ENCODE measurements around the gene ZNF846. TPM values are rescaled to one million over a fixed set of nuclear protein-coding genes. Genes with fewer than 3 reads are reported as not detected.

The ZNF846 gene
- total and polyA plus RNA-seq, 2 experiments from 2014 or later: 6.0 to 14.8 TPM

GRCh38 chr19:9752701-9753443, 15.7 kb downstream of the ZNF846 start:
- Histone ChIP-seq H3K79me2 (replicated peaks; ENCODE audit: insufficient read depth) (no peaks in the 10 kb centered on the region), H3K4me1 (ENCODE audit: insufficient read depth) (no peaks in the 10 kb centered on the region), H2AFZ (no peak overlapping the region), H3F3A (replicated peaks; ENCODE audit: low read depth) (no peaks in the 10 kb centered on the region), H3K4me2 (no peak overlapping the region), H3K36me3 (ENCODE audit: insufficient read depth) (peaks cover 17% of the 10 kb centered on the region), H3K27me3 (ENCODE audit: insufficient read depth) (no peaks in the 10 kb centered on the region), H3K27ac (ENCODE audit: low read depth) (no peak overlapping the region), H3K4me3 (no peak overlapping the region), H4K20me1 (replicated peaks; ENCODE audit: insufficient read depth) (no peaks in the 10 kb centered on the region), H3K9me2 (ENCODE audit: insufficient read depth) (no peaks in the 10 kb centered on the region)
- ATAC-seq (no peak), DNase-seq (ENCODE audit: low spot score) (no peak)
- TF ChIP-seq ZNF331 (CRISPR knock-in tag; IDR thresholded peaks at IDR 0.05; ENCODE audit: low read depth) (no peak), EZH2 (IDR thresholded peaks at IDR 0.05; ENCODE audit: low read depth, unreplicated experiment) (no peak), REST (IDR thresholded peaks at IDR 0.05; ENCODE audit: unreplicated experiment) (no peak), POLR2AphosphoS5 (IDR thresholded peaks at IDR 0.05; ENCODE audit: low read depth) (no peak), STAT1 (IDR thresholded peaks at IDR 0.05; ENCODE audit: unreplicated experiment) (no peak), JUNB (IDR thresholded peaks at IDR 0.05; ENCODE audit: unreplicated experiment) (no peak), ZNF462 (CRISPR knock-in tag; IDR thresholded peaks at IDR 0.05) (no peak), CREB1 (CRISPR knock-in tag; IDR thresholded peaks at IDR 0.05; ENCODE audit: low read depth) (no peak), NANOG (IDR thresholded peaks at IDR 0.05; ENCODE audit: borderline replicate concordance) (no peak), EZH2phosphoT487 (IDR thresholded peaks at IDR 0.05; ENCODE audit: unreplicated experiment) (no peak), ZNF114 (CRISPR knock-in tag; IDR thresholded peaks at IDR 0.05) (no peak)
- TF ChIP-seq, protein P1, sequence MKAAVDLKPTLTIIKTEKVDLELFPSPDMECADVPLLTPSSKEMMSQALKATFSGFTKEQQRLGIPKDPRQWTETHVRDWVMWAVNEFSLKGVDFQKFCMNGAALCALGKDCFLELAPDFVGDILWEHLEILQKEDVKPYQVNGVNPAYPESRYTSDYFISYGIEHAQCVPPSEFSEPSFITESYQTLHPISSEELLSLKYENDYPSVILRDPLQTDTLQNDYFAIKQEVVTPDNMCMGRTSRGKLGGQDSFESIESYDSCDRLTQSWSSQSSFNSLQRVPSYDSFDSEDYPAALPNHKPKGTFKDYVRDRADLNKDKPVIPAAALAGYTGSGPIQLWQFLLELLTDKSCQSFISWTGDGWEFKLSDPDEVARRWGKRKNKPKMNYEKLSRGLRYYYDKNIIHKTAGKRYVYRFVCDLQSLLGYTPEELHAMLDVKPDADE (IDR thresholded peaks at IDR 0.05): no peak
- TF ChIP-seq, protein P2, sequence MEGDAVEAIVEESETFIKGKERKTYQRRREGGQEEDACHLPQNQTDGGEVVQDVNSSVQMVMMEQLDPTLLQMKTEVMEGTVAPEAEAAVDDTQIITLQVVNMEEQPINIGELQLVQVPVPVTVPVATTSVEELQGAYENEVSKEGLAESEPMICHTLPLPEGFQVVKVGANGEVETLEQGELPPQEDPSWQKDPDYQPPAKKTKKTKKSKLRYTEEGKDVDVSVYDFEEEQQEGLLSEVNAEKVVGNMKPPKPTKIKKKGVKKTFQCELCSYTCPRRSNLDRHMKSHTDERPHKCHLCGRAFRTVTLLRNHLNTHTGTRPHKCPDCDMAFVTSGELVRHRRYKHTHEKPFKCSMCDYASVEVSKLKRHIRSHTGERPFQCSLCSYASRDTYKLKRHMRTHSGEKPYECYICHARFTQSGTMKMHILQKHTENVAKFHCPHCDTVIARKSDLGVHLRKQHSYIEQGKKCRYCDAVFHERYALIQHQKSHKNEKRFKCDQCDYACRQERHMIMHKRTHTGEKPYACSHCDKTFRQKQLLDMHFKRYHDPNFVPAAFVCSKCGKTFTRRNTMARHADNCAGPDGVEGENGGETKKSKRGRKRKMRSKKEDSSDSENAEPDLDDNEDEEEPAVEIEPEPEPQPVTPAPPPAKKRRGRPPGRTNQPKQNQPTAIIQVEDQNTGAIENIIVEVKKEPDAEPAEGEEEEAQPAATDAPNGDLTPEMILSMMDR (conservative IDR thresholded peaks at IDR 0.05; ENCODE audit: low read depth in 2 of 2): no peak
- no peak overlapping the region for H3K4me3 Mint-ChIP-seq
- H3K4me1 Mint-ChIP-seq: no peaks in the 10 kb centered on the region
- no peak overlapping the region for H3K27ac Mint-ChIP-seq
- H3K9me3 Mint-ChIP-seq: peaks cover 46% of the 10 kb centered on the region
- H3K36me3 Mint-ChIP-seq (ENCODE audit: low read depth): peaks cover 50% of the 10 kb centered on the region
- H3K27me3 Mint-ChIP-seq (ENCODE audit: insufficient read depth, low read depth, poor library complexity): peaks cover 7% of the 10 kb centered on the region
